ENCODE data around the gene SEPTIN1. TPM values are rescaled to one million over a fixed set of nuclear protein-coding genes. Genes with fewer than 3 reads are reported as not detected.
"Not testable (repeated sequence)": the region's sequence is repeated elsewhere in the genome, so short reads cannot be mapped to it uniquely, and the experiment has no call there.

Gene SEPTIN1
- total RNA-seq, 1 experiment from 2014 or later, result not detected

DNA sequence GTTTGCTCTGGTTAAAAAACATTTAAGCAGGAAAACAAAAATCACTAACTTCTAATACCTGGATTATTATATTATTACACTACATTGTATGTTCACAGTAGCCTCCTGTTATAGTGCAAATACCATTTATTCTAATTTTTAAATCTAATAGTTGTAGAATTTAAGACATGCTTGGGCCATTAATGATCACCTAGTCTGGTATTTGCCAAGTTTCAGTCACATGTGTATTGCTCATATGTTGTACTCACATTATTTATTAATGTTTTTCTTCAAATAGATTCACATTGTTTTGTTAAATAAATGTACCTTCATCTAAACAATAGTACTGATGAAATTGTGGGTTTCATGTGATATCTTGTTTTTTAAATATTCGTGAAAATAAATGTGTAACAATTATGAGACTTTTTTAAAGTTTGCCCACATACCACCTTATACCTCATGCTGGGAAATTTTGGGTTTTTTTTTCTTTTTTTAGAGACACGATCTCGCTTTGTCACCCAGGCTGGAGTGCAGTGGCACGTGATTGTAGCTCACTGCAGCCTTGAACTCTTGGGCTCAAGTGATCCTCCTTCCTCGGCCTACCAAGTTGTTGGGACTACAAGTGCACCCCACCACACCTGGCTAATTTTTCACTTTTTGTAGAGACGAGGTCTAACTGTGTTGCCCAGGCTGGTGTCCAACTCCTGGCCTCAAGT, 30.9 kb upstream of the SEPTIN1 start:
- H3K27ac ChIP-seq, result no peak overlapping the region
- DNase-seq (ENCODE audit: low read depth in 1 of 2, low spot score in 2 of 2), result no peak
- H3K4me1 ChIP-seq (replicated peaks), result peaks cover 9% of the 10 kb centered on the region
- H3K4me3 ChIP-seq, result no peak overlapping the region
- peaks cover 66% of the 10 kb centered on the region for H3K36me3 ChIP-seq
- no peaks in the 10 kb centered on the region for H3K27me3 ChIP-seq (replicated peaks)
- no peaks in the 10 kb centered on the region for H3K9me3 ChIP-seq (replicated peaks)

DNA sequence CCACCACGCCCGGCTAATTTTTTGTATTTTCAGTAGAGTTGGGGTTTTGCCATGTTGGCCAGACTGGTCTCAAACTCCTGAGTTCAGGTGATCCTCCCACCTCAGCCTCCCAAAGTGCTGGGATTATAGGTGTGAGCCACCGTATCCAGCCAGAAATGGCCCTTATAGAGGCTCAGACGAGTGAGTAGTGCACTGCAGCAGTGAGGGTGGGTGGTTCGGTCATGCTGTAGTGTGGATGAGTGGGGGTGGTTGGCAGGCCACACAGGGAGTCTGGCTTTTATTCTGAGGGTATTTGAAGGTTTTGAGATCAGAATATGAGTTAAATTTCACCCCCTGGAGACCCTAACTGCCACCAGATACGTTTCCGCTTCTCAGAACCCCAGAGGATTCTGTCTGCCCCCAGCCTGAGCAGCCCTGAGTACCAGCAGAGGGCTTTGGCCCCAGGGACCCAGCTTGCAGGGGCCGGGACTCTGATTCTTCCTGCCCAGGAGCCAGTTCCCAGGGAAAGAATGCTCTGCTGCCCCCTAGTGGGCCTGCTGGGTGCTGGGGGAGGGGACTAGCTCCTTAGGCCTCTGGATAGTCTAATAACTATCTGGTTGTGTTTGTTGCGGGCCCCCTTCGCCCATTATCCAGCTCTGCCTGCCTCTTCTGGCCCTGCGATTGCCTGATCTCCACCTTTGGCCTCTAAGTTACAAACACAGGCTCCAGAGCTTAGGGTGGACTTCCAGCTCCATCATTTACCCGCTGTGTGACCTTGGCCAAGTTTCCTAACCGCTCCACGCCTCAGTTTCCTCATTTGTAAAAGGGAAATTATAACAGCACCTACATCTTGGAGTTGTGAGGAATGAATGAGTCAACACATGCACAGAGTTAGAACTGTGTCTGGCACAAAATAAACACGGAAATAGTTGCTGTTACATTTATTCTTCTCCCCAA, 27.0 kb upstream of the SEPTIN1 start:
- peak; percentile 89 to 93 for DNase-seq (ENCODE audit: low read depth in 1 of 2, low spot score in 2 of 2)
- no peak overlapping the region for H3K27ac ChIP-seq
- H3K9me3 ChIP-seq (replicated peaks), result no peaks in the 10 kb centered on the region
- peaks cover 47% of the 10 kb centered on the region for H3K36me3 ChIP-seq
- peaks cover 19% of the 10 kb centered on the region for H3K4me1 ChIP-seq (replicated peaks)
- no peak overlapping the region for H3K4me3 ChIP-seq
- no peaks in the 10 kb centered on the region for H3K27me3 ChIP-seq (replicated peaks)

DNA sequence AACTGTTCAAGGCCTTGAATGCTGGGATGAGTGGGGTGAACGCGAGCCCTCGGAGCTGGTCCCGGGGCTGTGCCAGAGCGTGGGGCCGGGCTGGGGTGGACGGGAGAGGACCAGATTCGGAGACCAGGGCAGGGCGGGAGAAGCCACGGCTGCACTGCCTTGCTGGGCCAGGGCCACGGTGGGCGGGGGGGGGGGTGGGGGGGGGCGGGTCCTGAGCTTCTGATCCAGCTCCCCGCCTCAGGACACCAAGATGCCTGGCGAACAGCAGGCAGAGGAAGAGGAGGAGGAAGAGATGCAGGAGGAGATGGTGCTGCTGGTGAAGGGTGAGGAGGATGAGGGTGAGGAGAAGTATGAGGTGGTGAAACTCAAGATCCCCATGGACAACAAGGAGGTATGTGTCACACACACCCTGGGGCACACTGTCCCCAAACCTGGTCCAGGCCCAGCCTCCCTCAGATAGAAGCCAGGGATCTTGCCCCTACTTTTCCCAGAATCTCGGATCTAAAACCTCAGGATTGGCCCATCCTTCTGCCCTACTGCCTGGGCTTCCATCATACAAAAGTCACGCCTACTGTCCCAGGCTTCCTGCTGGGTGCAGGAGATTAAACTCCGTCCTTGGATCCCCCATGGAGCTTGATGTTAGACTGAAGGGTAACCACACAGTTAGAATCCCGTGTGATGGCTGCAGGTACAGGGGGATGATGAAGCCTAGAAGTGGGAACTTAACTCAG, 25.6 kb upstream of the SEPTIN1 start:
- peaks cover 19% of the 10 kb centered on the region for H3K4me1 ChIP-seq (replicated peaks)
- H3K27me3 ChIP-seq (replicated peaks), result no peaks in the 10 kb centered on the region
- H3K36me3 ChIP-seq, result peaks cover 32% of the 10 kb centered on the region
- peak overlapping the region; percentile 67 for H3K27ac ChIP-seq
- H3K9me3 ChIP-seq (replicated peaks), result no peaks in the 10 kb centered on the region
- no peak for DNase-seq (ENCODE audit: low read depth in 1 of 2, low spot score in 2 of 2)
- peak overlapping the region; percentile 72 for H3K4me3 ChIP-seq

DNA sequence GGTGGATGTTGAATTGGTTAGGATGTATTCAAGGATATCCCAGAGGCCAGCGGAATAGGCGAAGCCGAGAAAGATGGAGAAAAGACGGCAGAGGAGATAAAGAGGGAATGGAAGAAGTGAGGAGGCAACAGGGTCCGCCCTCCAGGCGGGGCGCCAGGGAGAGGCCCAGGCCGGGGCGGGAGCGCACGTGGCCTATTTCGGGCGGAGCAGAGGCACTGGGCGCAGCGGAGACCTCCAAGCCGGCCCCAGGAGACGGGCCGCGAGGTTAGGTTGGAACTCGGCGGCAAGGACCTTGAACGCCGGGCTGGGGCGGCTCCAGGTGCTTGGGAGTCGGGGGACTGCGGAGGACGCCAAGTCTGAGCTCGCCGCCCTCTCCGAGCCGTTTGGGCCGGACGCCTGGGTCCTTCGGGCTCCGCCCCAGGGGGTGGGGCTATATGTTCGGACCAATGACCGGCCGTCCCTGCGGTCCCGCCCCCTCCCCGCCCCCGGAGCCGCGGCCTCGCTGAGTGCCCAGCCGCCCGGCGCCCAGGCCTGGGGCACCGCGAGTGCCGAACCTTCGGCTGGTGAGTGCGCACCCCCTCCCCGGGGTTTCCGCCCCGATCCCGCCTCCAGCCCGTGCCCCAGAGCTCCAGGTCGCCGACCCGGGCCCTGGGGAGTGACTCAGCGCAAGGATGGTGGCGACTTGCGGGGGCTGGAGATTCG, 24.9 kb upstream of the SEPTIN1 start, which contains the start of gene ZNF771:
TSS of gene ZNF771 (plus strand) at position 505 of the 702 bp plus-strand sequence. CDS start 448 bp downstream, outside the sequence.
- H3K27me3 ChIP-seq (replicated peaks), result no peaks in the 10 kb centered on the region
- DNase-seq (ENCODE audit: low read depth in 1 of 2, low spot score in 2 of 2), result peak; percentile 93 to 96
- H3K4me1 ChIP-seq (replicated peaks), result peaks cover 19% of the 10 kb centered on the region
- no peaks in the 10 kb centered on the region for H3K9me3 ChIP-seq (replicated peaks)
- H3K36me3 ChIP-seq, result peaks cover 25% of the 10 kb centered on the region
- H3K4me3 ChIP-seq, result peak within 1 kb of the TSS; percentile 72
- H3K27ac ChIP-seq, result peak within 1 kb of the TSS; percentile 67

DNA sequence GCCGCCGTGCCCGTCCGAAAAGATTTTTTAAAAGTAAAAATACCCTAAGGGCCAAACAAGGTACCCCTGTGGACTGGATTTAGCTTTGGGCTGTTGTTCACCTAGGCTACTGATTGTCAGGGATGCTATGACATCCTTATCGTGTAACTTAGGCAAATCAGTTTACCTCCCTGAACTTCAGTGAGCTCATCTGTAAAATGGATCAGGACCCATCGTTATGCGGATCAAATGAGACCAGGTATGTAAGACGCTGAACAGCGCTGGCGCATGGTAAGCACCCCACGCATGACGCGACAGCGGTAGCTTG, 24.4 kb upstream of the SEPTIN1 start:
- H3K27me3 ChIP-seq (replicated peaks), result no peaks in the 10 kb centered on the region
- H3K36me3 ChIP-seq, result peaks cover 20% of the 10 kb centered on the region
- H3K4me3 ChIP-seq, result peak overlapping the region; percentile 72
- no peaks in the 10 kb centered on the region for H3K9me3 ChIP-seq (replicated peaks)
- no peak overlapping the region; the same call in 1 of the 2 replicates for H3K27ac ChIP-seq
- H3K4me1 ChIP-seq (replicated peaks), result peaks cover 19% of the 10 kb centered on the region
- DNase-seq (ENCODE audit: low read depth in 1 of 2, low spot score in 2 of 2), result no peak

DNA sequence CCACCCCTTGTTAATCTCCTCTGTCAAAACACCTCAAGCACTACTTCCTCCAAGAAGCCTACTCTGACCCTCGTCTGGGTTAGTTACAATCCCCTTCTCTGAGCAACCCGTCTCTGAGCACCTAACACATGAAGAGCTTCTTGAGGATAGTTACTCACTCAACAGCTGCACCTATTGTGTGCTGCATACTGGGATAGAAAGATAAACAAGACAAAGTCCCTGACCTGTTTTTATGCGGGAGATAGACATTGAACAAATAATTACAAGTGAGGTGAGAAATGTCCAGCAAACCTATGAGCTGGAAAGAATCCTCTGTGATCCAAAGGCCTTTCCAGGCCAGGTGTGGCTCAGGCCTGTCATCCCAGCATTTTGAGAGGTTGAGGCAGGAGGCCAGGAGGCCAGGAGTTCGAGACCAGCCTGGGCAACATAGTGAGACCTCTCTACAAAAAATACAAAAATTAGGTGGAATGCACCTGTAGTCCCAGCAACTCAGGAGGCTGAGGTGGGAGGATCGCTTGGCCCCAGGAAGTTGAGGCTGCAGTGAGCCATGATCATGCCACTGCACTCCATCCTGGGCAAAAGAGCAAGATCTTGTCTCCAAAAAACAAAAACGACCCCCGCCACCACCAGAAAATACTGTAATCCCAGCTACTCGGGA, 19.5 kb upstream of the SEPTIN1 start:
- DNase-seq (ENCODE audit: low read depth in 1 of 2, low spot score in 2 of 2), result no peak
- H3K27ac ChIP-seq, result no peak overlapping the region
- no peaks in the 10 kb centered on the region for H3K27me3 ChIP-seq (replicated peaks)
- H3K4me1 ChIP-seq (replicated peaks), result peaks cover 24% of the 10 kb centered on the region
- no peaks in the 10 kb centered on the region for H3K9me3 ChIP-seq (replicated peaks)
- H3K4me3 ChIP-seq, result no peak overlapping the region
- peaks cover 19% of the 10 kb centered on the region for H3K36me3 ChIP-seq

DNA sequence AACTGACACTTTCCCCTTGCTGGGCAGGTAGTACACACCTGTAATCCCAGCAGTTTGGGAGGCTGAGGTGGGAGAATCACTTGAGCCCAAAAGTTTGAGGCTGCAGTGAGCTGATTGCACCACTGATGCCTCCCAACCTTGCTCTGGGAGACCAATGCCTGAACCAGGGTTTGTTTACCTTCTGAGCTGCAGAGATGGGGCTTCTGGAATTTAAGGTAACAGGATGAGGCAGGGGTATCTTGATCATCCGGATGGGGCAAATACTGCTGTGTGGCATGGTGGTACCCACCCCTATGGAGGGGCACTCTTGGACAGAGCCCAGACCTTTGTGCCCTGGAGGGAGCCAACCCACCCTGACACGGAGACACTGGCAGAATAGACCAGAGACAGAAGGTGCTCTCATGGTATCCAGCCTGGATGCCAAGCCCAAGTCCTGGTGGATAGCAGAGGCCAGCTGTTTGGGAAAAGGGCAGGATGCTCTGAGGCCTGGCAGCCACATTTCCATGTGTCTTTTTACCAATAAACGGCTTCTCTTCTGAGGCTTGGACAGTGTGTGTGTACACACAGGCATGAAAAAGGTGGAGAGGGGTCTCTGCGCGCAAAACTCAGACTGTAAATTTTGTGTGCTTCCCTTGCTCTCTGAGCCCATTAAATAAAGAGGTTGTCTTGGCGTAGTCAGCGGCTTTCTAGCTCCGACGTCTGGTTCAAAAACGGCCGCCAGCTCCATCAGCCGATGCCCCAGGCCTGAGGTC, 17.2 kb upstream of the SEPTIN1 start:
- peak overlapping the region; percentile 84 for H3K27ac ChIP-seq
- no peak for DNase-seq (ENCODE audit: low read depth in 1 of 2, low spot score in 2 of 2)
- no peaks in the 10 kb centered on the region for H3K9me3 ChIP-seq (replicated peaks)
- peaks cover 25% of the 10 kb centered on the region for H3K36me3 ChIP-seq
- H3K27me3 ChIP-seq (replicated peaks), result no peaks in the 10 kb centered on the region
- H3K4me1 ChIP-seq (replicated peaks), result peaks cover 29% of the 10 kb centered on the region
- peak overlapping the region; percentile 44 for H3K4me3 ChIP-seq

DNA sequence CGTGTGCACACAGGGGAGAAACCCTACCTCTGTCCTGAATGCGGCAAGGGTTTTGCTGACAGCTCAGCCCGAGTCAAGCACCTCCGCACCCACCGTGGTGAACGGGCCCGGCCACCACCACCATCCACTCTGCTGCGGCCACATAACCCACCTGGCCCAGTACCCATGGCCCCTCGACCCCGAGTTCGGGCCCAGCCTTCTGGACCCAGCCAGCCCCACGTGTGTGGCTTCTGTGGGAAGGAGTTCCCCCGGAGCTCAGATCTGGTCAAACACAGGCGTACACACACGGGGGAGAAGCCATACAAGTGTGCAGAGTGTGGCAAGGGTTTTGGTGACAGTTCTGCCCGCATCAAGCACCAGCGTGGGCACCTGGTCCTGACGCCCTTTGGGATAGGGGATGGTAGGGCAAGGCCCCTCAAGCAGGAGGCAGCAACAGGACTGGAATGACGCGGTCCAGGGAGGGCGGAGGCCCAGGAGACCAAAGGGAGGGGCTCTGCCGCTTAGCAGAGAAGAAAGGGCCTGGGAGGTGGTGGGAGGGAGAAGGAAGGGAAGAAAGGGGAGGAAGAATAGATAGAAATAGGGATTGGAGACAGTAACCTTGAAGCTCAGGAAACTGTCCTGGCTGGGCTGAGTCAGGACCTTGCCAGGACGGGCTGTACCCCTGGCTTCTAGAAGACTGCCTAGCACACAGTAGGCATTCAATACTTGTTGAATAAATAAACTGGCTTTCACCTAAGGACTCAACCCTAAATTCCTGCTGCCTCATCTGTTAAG, 16.5 kb upstream of the SEPTIN1 start:
- no peak for DNase-seq (ENCODE audit: low read depth in 1 of 2, low spot score in 2 of 2)
- Histone ChIP-seq H3K27ac (no peak overlapping the region), H3K4me3 (no peak overlapping the region), H3K36me3 (peaks cover 25% of the 10 kb centered on the region), H3K9me3 (replicated peaks) (no peaks in the 10 kb centered on the region), H3K27me3 (replicated peaks) (no peaks in the 10 kb centered on the region), H3K4me1 (replicated peaks) (peaks cover 36% of the 10 kb centered on the region)

DNA sequence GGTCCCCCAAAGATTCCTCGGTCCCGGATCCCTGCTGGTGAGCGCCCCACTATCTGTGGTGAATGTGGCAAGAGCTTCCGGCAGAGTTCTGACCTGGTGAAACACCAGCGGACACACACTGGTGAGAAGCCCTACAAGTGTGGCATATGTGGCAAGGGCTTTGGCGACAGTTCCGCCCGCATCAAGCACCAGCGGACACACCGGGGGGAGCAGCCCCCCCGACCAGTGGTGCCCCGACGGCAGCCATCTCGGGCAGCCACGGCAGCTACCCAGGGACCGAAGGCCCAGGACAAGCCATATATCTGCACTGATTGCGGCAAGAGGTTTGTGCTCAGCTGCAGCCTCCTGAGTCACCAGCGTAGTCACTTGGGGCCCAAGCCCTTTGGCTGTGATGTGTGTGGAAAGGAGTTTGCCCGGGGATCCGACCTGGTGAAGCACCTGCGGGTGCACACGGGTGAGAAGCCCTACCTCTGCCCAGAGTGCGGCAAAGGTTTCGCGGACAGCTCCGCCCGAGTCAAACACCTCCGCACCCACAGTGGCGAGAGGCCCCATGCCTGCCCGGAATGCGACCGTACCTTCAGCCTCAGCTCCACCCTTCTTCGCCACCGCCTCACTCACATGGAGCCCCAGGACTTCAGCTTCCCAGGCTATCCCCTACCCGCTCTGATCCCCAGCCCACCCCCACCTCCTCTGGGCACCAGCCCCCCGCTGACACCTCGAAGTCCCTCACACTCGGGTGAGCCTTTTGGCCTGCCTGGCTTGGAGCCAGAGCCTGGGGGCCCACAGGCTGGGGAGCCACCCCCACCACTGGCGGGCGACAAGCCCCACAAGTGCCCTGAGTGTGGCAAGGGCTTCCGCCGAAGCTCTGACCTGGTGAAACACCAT, 15.7 kb upstream of the SEPTIN1 start:
- DNase-seq (ENCODE audit: low read depth in 1 of 2, low spot score in 2 of 2), result no peak
- Histone ChIP-seq H3K4me3 (no peak overlapping the region), H3K9me3 (replicated peaks) (no peaks in the 10 kb centered on the region), H3K36me3 (peaks cover 25% of the 10 kb centered on the region), H3K4me1 (replicated peaks) (peaks cover 36% of the 10 kb centered on the region), H3K27me3 (replicated peaks) (no peaks in the 10 kb centered on the region), H3K27ac (no peak overlapping the region)

DNA sequence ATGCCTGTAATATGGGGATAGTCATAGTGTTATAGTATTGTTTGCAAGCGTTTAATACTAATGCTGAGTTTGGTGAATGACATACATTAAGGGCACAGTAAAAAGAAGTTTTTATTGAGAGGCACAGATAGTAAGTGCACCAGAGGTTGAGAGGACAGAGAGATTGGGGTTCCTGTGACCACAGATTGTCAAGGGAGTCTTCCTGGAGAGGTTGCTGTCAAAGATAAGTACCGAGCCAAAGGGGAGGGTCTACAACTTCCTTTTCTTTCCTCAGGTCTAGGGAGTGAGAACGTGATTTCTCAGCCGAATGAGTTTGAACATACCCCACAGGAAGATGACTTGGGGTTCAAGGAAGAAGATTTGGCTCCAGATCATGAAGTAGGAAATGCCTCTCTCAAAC, 14.7 kb upstream of the SEPTIN1 start:
- no peak for DNase-seq (ENCODE audit: low read depth in 1 of 2, low spot score in 2 of 2)
- Histone ChIP-seq H3K4me3 (no peak overlapping the region), H3K27me3 (replicated peaks) (no peaks in the 10 kb centered on the region), H3K27ac (no peak overlapping the region), H3K4me1 (replicated peaks) (peaks cover 36% of the 10 kb centered on the region), H3K36me3 (peaks cover 25% of the 10 kb centered on the region), H3K9me3 (replicated peaks) (no peaks in the 10 kb centered on the region)

DNA sequence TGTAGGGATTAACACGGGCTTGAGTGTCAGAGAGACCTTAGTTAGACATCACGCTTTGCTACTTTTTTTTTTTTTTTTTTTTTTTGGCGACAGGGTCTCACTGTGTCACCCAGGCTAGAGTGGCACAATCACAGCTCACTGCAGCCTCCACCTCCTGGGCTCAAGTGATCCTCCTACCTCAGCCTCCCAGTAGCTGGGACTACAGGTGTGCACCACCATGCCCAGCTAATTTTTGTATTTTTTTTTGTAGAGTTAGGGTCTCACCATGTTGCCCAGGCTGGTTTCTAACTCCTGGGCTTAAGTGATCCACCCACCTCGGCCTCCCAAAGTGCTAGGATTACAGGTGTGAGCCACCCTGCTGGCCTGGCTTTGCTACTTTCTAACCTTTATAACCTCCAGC, 14.3 kb upstream of the SEPTIN1 start:
- not testable (repeated sequence) for H3K4me3 ChIP-seq; H3K27ac ChIP-seq; H3K9me3 ChIP-seq (replicated peaks)

More for the DNA sequence above, 14.3 kb upstream of the SEPTIN1 start:
- Histone ChIP-seq H3K36me3 (peaks cover 25% of the 10 kb centered on the region), H3K4me1 (replicated peaks) (peaks cover 36% of the 10 kb centered on the region)
- not testable (repeated sequence) for DNase-seq (ENCODE audit: low read depth in 1 of 2, low spot score in 2 of 2); H3K27me3 ChIP-seq (replicated peaks)

Data from SJSA1 (cell line).